Keratinocyte (primary cell): ENCODE measurements around the gene PHACTR1. TPM values are rescaled to one million over a fixed set of nuclear protein-coding genes. Genes with fewer than 3 reads are reported as not detected.

Experiments
- DNase-seq: peaks from one replicate; pipeline ENCODE4 v3.0.0-alpha.2; 2011; ENCODE audit warnings: low read depth, missing footprints, low spot score
- FAIRE-seq: peaks from 2 replicates; lab custom pipeline; 2011; peaks lifted over from hg19 to GRCh38; lab: Jason Lieb, UNC
- H2AFZ ChIP-seq: 2 replicates; pipeline ENCODE4 v1.6.0; 2012; ENCODE audit warnings: low read length, control low read depth, inconsistent platforms; ENCODE audit not compliant: control insufficient read depth
- H3K27ac ChIP-seq: 2 replicates; pipeline ENCODE4 v1.5.1; 2011; ENCODE audit warnings: low read length; ENCODE audit not compliant: control insufficient read depth, insufficient read depth
- H3K27me3 ChIP-seq: 3 replicates; pipeline ENCODE4 v1.6.0; 2011; ENCODE audit warnings: low read length; ENCODE audit not compliant: control insufficient read depth, insufficient read depth; ENCODE audit errors: extremely low read depth
- H3K36me3 ChIP-seq, 2 experiments: 2 replicates in 1 of 2; 3 replicates in 1 of 2; pipeline ENCODE4 v1.5.1; 2011; ENCODE audit warnings: low read length in 2 of 2, mild to moderate bottlenecking in 1 of 2; ENCODE audit not compliant: control insufficient read depth in 2 of 2, insufficient read depth in 2 of 2; ENCODE audit errors: extremely low read depth in 1 of 2
- H3K4me1 ChIP-seq: 3 replicates; pipeline ENCODE4 v1.5.1; 2011; ENCODE audit warnings: low read length; ENCODE audit not compliant: control insufficient read depth, insufficient read depth; ENCODE audit errors: extremely low read depth
- H3K4me2 ChIP-seq: 3 replicates; pipeline ENCODE4 v1.6.0; 2011; ENCODE audit warnings: low read depth, low read length; ENCODE audit not compliant: control insufficient read depth, insufficient read depth; ENCODE audit errors: extremely low read depth
- H3K4me3 ChIP-seq, 3 experiments: fragments of 200-600 bp in 1 of 3; sonication (generic) in 1 of 3; 2 replicates in 2 of 3; 3 replicates in 1 of 3; pipeline ENCODE4 v1.5.1; 2011 to 2016; ENCODE audit warnings: low read length in 3 of 3, mild to moderate bottlenecking in 3 of 3, control low read depth in 2 of 3, inconsistent platforms in 1 of 3, low read depth in 1 of 3, mixed read lengths in 1 of 3, mixed run types in 1 of 3, moderate library complexity in 1 of 3; ENCODE audit not compliant: control insufficient read depth in 2 of 3, insufficient read depth in 2 of 3; ENCODE audit errors: extremely low read depth in 1 of 3
- H3K79me2 ChIP-seq: 2 replicates; pipeline ENCODE4 v1.6.0; 2012; ENCODE audit warnings: low read length; ENCODE audit not compliant: control insufficient read depth, insufficient read depth
- H3K9ac ChIP-seq: 3 replicates; pipeline ENCODE4 v1.6.0; 2011; ENCODE audit warnings: low read length; ENCODE audit not compliant: control insufficient read depth, insufficient read depth; ENCODE audit errors: extremely low read depth
- H3K9me1 ChIP-seq: 3 replicates; pipeline ENCODE4 v1.6.0; 2011; ENCODE audit warnings: low read length; ENCODE audit not compliant: control insufficient read depth, insufficient read depth; ENCODE audit errors: extremely low read depth
- H3K9me3 ChIP-seq: 2 replicates; pipeline ENCODE4 v1.5.1; 2012; ENCODE audit warnings: low read depth, low read length; ENCODE audit not compliant: control insufficient read depth
- H4K20me1 ChIP-seq: 3 replicates; pipeline ENCODE4 v1.6.0; 2011; ENCODE audit warnings: low read length; ENCODE audit not compliant: control insufficient read depth, insufficient read depth; ENCODE audit errors: extremely low read depth
- EZH2 ChIP-seq: IDR thresholded peaks from one replicate; pipeline ENCODE4 v1.6.1; 2012; ENCODE audit warnings: inconsistent platforms, mild to moderate bottlenecking, low read length, moderate library complexity
- dilution Hi-C: fragments of 300-500 bp; cut with MboI; formaldehyde crosslinking; loops from one replicate; pipeline ENCODE4 v1.7.0; 2020; ENCODE audit warnings: low sequenced_read_pairs; ENCODE audit not compliant: extremely low pct_ligation_motif_present
- polyA plus RNA-seq, 5 experiments: library from polyadenylated mRNA; depleted of rRNA in 3 of 5; stranded (reverse) in 3 of 5; stranded (forward) in 1 of 5; unstranded in 1 of 5; fragments of >200 nt; gene quantifications; 1 replicate in 1 of 5; 2 replicates in 3 of 5; 3 replicates in 1 of 5; pipeline versions ENCODE4 v1.2.1 to v1.2.3, GENCODE V29; 2011 to 2012; ENCODE audit warnings: missing spikeins in 2 of 5, low read depth in 1 of 5, low replicate concordance in 1 of 5
- TF ChIP-seq, protein P1 (sequence below), 3 experiments: IDR thresholded peaks in 1 of 3; conservative IDR thresholded peaks in 1 of 3; optimal IDR thresholded peaks in 1 of 3; 2 replicates in 2 of 3; 3 replicates in 1 of 3; pipeline versions ENCODE3 to v1.5.1; 2011; ENCODE audit warnings: low read length in 3 of 3, mild to moderate bottlenecking in 3 of 3, moderate library complexity in 2 of 3, control low read depth in 1 of 3, inconsistent platforms in 1 of 3; ENCODE audit not compliant: insufficient read depth in 2 of 3; ENCODE audit errors: extremely low read depth in 1 of 3

PHACTR1 gene
- polyA plus RNA-seq, 1 donor (not counting 4 experiments of a cell fraction or from before 2014, with no cell fraction given) = 0.22 TPM

DNA sequence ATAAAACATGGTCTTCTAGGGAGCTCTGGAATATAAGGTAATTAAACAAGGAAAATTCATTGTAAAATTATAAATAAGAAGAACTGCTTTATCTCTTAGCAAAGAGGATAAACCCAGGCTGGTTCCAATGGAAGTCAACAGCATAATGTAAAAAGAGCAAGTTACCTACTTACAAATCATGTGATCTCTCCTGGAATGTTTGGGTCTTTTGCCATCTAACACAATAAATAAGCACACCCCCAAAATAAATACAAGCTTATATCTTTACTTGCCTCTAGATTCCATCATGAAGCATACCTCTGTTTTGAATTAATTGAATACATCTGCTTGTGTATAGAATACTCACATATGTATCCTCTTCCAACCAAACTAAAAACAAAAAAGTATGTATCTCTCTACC is 2.5 kb upstream of the PHACTR1 start:
- H3K9ac ChIP-seq = no peak overlapping the region
- no peaks in the 10 kb centered on the region for H3K79me2 ChIP-seq
- peaks cover 25% of the 10 kb centered on the region for H3K27me3 ChIP-seq
- FAIRE-seq (no peak), DNase-seq (no peak)
- H3K4me1 ChIP-seq = no peaks in the 10 kb centered on the region
- no peak overlapping the region for H3K27ac ChIP-seq
- H3K4me2 ChIP-seq = no peak overlapping the region
- no peaks in the 10 kb centered on the region for H3K36me3 ChIP-seq
- H3K9me1 ChIP-seq = no peaks in the 10 kb centered on the region
- H4K20me1 ChIP-seq = no peaks in the 10 kb centered on the region
- no peaks in the 10 kb centered on the region for H3K9me3 ChIP-seq
- dilution Hi-C loops = no loop called here
- TF ChIP-seq, protein P1, sequence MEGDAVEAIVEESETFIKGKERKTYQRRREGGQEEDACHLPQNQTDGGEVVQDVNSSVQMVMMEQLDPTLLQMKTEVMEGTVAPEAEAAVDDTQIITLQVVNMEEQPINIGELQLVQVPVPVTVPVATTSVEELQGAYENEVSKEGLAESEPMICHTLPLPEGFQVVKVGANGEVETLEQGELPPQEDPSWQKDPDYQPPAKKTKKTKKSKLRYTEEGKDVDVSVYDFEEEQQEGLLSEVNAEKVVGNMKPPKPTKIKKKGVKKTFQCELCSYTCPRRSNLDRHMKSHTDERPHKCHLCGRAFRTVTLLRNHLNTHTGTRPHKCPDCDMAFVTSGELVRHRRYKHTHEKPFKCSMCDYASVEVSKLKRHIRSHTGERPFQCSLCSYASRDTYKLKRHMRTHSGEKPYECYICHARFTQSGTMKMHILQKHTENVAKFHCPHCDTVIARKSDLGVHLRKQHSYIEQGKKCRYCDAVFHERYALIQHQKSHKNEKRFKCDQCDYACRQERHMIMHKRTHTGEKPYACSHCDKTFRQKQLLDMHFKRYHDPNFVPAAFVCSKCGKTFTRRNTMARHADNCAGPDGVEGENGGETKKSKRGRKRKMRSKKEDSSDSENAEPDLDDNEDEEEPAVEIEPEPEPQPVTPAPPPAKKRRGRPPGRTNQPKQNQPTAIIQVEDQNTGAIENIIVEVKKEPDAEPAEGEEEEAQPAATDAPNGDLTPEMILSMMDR (optimal IDR thresholded peaks at IDR 0.05 in 1 of 3, IDR thresholded peaks at IDR 0.05 in 1 of 3, conservative IDR thresholded peaks at IDR 0.05 in 1 of 3; ENCODE audit: extremely low read depth in 1 of 3, insufficient read depth in 2 of 3, low read length in 3 of 3) = no peak
- TF ChIP-seq EZH2 = no peak
- H2AFZ ChIP-seq = no peak overlapping the region
- H3K4me3 ChIP-seq = no peak overlapping the region

DNA sequence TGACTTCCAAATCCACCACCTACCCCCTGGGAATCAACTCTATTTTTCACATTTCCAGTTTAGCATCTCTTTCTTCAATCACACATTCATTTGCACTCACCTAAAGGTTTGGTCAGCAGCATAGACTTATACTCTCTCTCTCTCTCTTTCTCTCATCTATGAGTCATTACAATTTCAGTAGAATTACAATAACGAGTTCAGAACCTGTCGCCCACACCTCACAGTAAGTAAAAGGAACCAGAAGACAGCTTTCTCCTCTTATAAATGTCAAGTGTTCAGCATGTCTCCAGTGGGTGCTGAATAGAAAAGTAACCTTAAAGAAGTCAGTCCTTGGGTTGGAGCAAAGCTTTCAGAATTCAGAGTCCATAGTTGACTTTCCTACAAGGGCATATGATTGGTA is 1.1 kb upstream of the PHACTR1 start:
- H3K4me2 ChIP-seq = no peak overlapping the region
- H3K4me3 ChIP-seq = no peak overlapping the region
- H3K9me3 ChIP-seq = no peaks in the 10 kb centered on the region
- TF ChIP-seq, protein P1 (optimal IDR thresholded peaks at IDR 0.05 in 1 of 3, IDR thresholded peaks at IDR 0.05 in 1 of 3, conservative IDR thresholded peaks at IDR 0.05 in 1 of 3; ENCODE audit: extremely low read depth in 1 of 3, insufficient read depth in 2 of 3, low read length in 3 of 3) = no peak
- TF ChIP-seq EZH2 = no peak
- H3K9ac ChIP-seq = no peak overlapping the region
- no peaks in the 10 kb centered on the region for H3K36me3 ChIP-seq
- DNase-seq = no peak
- dilution Hi-C loops = no loop called here
- peaks cover 28% of the 10 kb centered on the region for H3K27me3 ChIP-seq
- no peak for FAIRE-seq
- no peak overlapping the region for H3K27ac ChIP-seq
- no peaks in the 10 kb centered on the region for H3K4me1 ChIP-seq
- H3K9me1 ChIP-seq = no peaks in the 10 kb centered on the region
- H4K20me1 ChIP-seq = no peaks in the 10 kb centered on the region
- no peaks in the 10 kb centered on the region for H3K79me2 ChIP-seq
- H2AFZ ChIP-seq = no peak overlapping the region
